Vagina (tissue), 2 donors: ENCODE data around the gene CCL7. TPM values are rescaled to one million over a fixed set of nuclear protein-coding genes. Genes with fewer than 3 reads are reported as not detected.
A peak's percentile ranks its signal among the peaks of the same experiment; 100 is the strongest.

Experiments used
- DNase-seq, 2 donors: peaks; one replicate each; pipeline ENCODE4 v3.0.0-alpha.2; 2017; ENCODE audit errors: extremely low spot score in 2 of 2
- H3K27ac ChIP-seq: fragments of 200-600 bp; sonication (generic); one replicate; pipeline ENCODE4 v1.5.1; 2019
- H3K27me3 ChIP-seq: fragments of 200-600 bp; sonication (generic); one replicate; pipeline ENCODE4 v1.5.1; 2019
- H3K36me3 ChIP-seq, 2 donors: fragments of 200-600 bp; sonication (generic); one replicate each; pipeline ENCODE4 v1.5.1; 2017 to 2019
- H3K4me1 ChIP-seq: fragments of 200-600 bp; sonication (generic); one replicate; pipeline ENCODE4 v1.5.1; 2019
- H3K4me3 ChIP-seq, 2 donors: fragments of 200-600 bp; sonication (generic); 1 replicate in 1 of 2; 2 replicates in 1 of 2; pipeline ENCODE4 v1.5.1; 2016 to 2019
- H3K9me3 ChIP-seq: fragments of 200-600 bp; sonication (generic); one replicate; pipeline ENCODE4 v1.5.1; 2019
- POLR2A ChIP-seq, 2 donors: fragments of 450-650 bp; IDR thresholded peaks; one replicate each; pipeline ENCODE4 v1.6.1; 2017; ENCODE audit warnings: antibody characterized with exemption in 2 of 2, mild to moderate bottlenecking in 2 of 2, moderate library complexity in 2 of 2
- POLR2AphosphoS5 ChIP-seq, 2 donors: sonication (generic); formaldehyde crosslinking; IDR thresholded peaks; one replicate each; pipeline ENCODE4 v1.9.0; 2017; ENCODE audit warnings: antibody characterized with exemption in 2 of 2, mild to moderate bottlenecking in 2 of 2, low read depth in 1 of 2; ENCODE audit not compliant: insufficient read depth in 1 of 2
- intact Hi-C: fragments of 100-400 bp; cut with DNase I; formaldehyde crosslinking; loops from one replicate; pipeline ENCODE4 v1.15.1; 2023
- total RNA-seq: library from RNA; depleted of rRNA; stranded (reverse); fragments of >200 nt; gene quantifications from one replicate; pipeline ENCODE4 v1.2.3, GENCODE V29; 2016
- TF ChIP-seq, protein P1 (sequence below), 3 experiments: fragments of 450-650 bp in 2 of 3; fragments of 200-600 bp in 1 of 3; sonication (generic) in 1 of 3; IDR thresholded peaks; one replicate each; pipeline ENCODE4 v1.5.1; 2017 to 2019; ENCODE audit warnings: antibody characterized with exemption in 3 of 3, mild to moderate bottlenecking in 2 of 3, moderate library complexity in 2 of 3

Gene CCL7
- total RNA-seq, 1 donor from 2014 or later, result not detected

DNA sequence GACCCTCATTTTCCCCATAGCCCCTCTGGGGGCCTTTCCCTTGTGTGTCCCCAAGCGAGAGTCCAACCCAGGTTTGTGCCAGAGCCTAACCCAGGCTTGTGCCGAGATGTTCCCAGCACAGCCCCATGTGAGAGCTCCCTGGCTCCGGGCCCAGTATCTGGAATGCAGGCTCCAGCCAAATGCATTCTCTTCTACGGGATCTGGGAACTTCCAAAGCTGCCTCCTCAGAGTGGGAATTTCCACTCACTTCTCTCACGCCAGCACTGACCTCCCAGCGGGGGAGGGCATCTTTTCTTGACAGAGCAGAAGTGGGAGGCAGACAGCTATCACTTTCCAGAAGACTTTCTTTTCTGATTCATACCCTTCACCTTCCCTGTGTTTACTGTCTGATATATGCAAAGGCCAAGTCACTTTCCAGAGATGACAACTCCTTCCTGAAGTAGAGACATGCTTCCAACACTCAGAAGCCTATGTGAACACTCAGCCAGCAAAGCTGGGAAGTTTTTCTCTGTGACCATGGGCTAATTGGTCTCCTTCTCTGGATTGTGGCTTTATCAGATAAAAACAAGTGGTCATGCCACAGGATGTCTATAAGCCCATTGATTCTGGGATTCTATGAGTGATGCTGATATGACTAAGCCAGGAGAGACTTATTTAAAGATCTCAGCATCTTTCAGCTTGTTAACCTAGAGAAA lies 17.4 kb upstream of the CCL7 start:
- TF ChIP-seq POLR2AphosphoS5 (IDR thresholded peaks at IDR 0.05; ENCODE audit: insufficient read depth in 1 of 2, low read depth in 1 of 2), result peak; percentile 84 to 86
- TF ChIP-seq, protein P1, sequence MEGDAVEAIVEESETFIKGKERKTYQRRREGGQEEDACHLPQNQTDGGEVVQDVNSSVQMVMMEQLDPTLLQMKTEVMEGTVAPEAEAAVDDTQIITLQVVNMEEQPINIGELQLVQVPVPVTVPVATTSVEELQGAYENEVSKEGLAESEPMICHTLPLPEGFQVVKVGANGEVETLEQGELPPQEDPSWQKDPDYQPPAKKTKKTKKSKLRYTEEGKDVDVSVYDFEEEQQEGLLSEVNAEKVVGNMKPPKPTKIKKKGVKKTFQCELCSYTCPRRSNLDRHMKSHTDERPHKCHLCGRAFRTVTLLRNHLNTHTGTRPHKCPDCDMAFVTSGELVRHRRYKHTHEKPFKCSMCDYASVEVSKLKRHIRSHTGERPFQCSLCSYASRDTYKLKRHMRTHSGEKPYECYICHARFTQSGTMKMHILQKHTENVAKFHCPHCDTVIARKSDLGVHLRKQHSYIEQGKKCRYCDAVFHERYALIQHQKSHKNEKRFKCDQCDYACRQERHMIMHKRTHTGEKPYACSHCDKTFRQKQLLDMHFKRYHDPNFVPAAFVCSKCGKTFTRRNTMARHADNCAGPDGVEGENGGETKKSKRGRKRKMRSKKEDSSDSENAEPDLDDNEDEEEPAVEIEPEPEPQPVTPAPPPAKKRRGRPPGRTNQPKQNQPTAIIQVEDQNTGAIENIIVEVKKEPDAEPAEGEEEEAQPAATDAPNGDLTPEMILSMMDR (IDR thresholded peaks at IDR 0.05), result no peak
- no peak for TF ChIP-seq POLR2A (IDR thresholded peaks at IDR 0.05)
- peak in 1 of 2 donors; percentile 95 for DNase-seq
- intact Hi-C loops, result no loop called here
- Histone ChIP-seq H3K9me3 (no peaks in the 10 kb centered on the region), H3K36me3 (no peaks in the 10 kb centered on the region), H3K27ac (peak overlapping the region; percentile 84), H3K27me3 (no peaks in the 10 kb centered on the region), H3K4me3 (no peak overlapping the region), H3K4me1 (peaks cover 83% of the 10 kb centered on the region)

DNA sequence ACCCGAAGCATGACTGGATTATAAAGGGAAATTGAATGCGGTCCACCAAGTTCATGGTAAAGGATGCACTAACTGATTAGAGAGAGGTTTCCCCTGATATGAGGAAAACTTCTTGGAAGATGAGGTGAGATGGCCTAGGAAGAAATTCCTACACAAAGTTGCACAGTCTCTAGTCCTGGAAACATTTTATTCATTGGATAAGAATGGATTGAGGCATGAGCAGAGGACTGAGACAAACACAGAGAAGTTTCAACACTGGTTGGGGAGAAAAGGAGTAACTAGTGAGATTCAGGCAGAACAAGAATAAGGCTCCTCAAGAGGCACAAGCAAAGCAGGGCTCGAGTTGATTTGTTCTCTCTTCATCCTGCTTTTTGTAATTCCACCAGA lies 16.9 kb upstream of the CCL7 start:
- intact Hi-C loops, result no loop called here
- Histone ChIP-seq H3K4me1 (peaks cover 79% of the 10 kb centered on the region), H3K9me3 (no peaks in the 10 kb centered on the region), H3K27ac (peak overlapping the region; percentile 84), H3K27me3 (no peaks in the 10 kb centered on the region), H3K36me3 (no peaks in the 10 kb centered on the region), H3K4me3 (no peak overlapping the region)
- no peak for DNase-seq
- no peak for TF ChIP-seq POLR2AphosphoS5 (IDR thresholded peaks at IDR 0.05; ENCODE audit: insufficient read depth in 1 of 2, low read depth in 1 of 2)
- no peak for TF ChIP-seq POLR2A (IDR thresholded peaks at IDR 0.05)

DNA sequence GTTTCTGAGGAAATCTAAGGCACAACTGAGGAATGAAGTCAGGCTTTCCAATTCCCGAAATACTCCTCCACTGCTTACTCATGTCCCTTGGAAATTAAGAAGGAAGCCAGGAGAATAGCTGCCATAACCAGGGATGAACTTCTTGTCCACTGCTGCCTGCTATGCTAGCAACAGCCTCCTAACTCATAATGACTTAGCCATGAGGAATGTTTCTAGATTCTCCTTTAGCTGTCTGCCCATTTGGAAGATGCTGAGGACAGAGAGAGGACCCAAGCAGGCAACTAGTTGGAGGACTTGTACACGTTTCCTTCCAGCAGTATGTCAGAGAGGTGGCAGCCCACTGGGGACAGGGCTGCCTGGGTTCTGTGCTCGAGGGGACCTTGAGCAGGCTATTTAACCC lies 15.9 kb upstream of the CCL7 start:
- intact Hi-C loops, result loop anchor here (2.0 kb wide), 1 partner anchor 59 kb away; no protein-coding TSS in a partner anchor

DNA sequence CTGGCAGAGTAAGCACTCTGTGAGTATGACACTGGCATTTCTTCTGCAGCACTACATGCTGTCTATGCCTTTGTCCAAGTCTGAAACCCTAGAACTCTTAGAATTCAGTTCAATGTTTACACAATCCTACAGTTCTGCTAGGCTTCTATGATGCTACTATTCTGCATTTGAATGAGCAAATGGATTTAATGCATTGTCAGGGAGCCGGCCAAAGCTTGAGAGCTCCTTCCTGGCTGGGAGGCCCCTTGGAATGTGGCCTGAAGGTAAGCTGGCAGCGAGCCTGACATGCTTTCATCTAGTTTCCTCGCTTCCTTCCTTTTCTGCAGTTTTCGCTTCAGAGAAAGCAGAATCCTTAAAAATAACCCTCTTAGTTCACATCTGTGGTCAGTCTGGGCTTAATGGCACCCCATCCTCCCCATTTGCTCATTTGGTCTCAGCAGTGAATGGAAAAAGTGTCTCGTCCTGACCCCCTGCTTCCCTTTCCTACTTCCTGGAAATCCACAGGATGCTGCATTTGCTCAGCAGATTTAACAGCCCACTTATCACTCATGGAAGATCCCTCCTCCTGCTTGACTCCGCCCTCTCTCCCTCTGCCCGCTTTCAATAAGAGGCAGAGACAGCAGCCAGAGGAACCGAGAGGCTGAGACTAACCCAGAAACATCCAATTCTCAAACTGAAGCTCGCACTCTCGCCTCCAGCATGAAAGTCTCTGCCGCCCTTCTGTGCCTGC lies 15.2 kb upstream of the CCL7 start, which contains the start of gene CCL2:
Gene CCL2 (plus strand): TSS at position 635 of the 730 bp plus-strand sequence. CDS start 65 bp downstream, at position 700.
- peak; percentile 54 to 72 for TF ChIP-seq POLR2AphosphoS5 (IDR thresholded peaks at IDR 0.05; ENCODE audit: insufficient read depth in 1 of 2, low read depth in 1 of 2)
- TF ChIP-seq, protein P1 (IDR thresholded peaks at IDR 0.05), result no peak
- peak in 1 of 2 donors; percentile 51 for TF ChIP-seq POLR2A (IDR thresholded peaks at IDR 0.05)
- no peak for DNase-seq
- H3K27ac ChIP-seq, result peak within 1 kb of the TSS; percentile 84
- H3K27me3 ChIP-seq, result no peaks in the 10 kb centered on the region
- H3K9me3 ChIP-seq, result no peaks in the 10 kb centered on the region
- intact Hi-C loops, result loop anchor here (2.0 kb wide), 1 partner anchor 58 kb away; no protein-coding TSS in a partner anchor
- no peaks in the 10 kb centered on the region for H3K36me3 ChIP-seq
- H3K4me3 ChIP-seq, result peak within 1 kb of the TSS; percentile 38 to 42
- peaks cover 67% of the 10 kb centered on the region for H3K4me1 ChIP-seq

More for the DNA sequence above, 15.9 kb upstream of the CCL7 start:
- peak overlapping the region in 1 of 2 donors; percentile 42 for H3K4me3 ChIP-seq
- no peaks in the 10 kb centered on the region for H3K9me3 ChIP-seq
- H3K4me1 ChIP-seq, result peaks cover 73% of the 10 kb centered on the region
- no peak for DNase-seq
- TF ChIP-seq POLR2A (IDR thresholded peaks at IDR 0.05), result no peak
- TF ChIP-seq, protein P1 (IDR thresholded peaks at IDR 0.05), result peak in 1 of 3 experiments; percentile 11
- H3K36me3 ChIP-seq, result no peaks in the 10 kb centered on the region
- no peaks in the 10 kb centered on the region for H3K27me3 ChIP-seq
- peak overlapping the region; percentile 84 for H3K27ac ChIP-seq

DNA sequence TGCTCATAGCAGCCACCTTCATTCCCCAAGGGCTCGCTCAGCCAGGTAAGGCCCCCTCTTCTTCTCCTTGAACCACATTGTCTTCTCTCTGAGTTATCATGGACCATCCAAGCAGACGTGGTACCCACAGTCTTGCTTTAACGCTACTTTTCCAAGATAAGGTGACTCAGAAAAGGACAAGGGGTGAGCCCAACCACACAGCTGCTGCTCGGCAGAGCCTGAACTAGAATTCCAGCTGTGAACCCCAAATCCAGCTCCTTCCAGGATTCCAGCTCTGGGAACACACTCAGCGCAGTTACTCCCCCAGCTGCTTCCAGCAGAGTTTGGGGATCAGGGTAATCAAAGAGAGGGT lies 14.7 kb upstream of the CCL7 start:
- intact Hi-C loops, result loop anchor here (2.0 kb wide), 1 partner anchor 57 kb away; no protein-coding TSS in a partner anchor
- Histone ChIP-seq H3K4me3 (peak overlapping the region; percentile 38 to 42), H3K9me3 (no peaks in the 10 kb centered on the region), H3K27ac (peak overlapping the region; percentile 84), H3K4me1 (peaks cover 61% of the 10 kb centered on the region), H3K36me3 (no peaks in the 10 kb centered on the region), H3K27me3 (no peaks in the 10 kb centered on the region)
- TF ChIP-seq POLR2AphosphoS5 (IDR thresholded peaks at IDR 0.05; ENCODE audit: insufficient read depth in 1 of 2, low read depth in 1 of 2) (no peak), POLR2A (IDR thresholded peaks at IDR 0.05) (no peak)
- no peak for DNase-seq
